HEK293T (cell line): Measurements from ENCODE around the gene SRCIN1.
"Not testable (repeated sequence)": the region's sequence is repeated elsewhere in the genome, so short reads cannot be mapped to it uniquely, and the experiment has no call there.

Source experiments
- BHLHE40 ChIP-seq: fragments of 450-650 bp; IDR thresholded peaks from 2 replicates; pipeline ENCODE4 v1.6.1; 2016; ENCODE audit warnings: mild to moderate bottlenecking, moderate library complexity, borderline replicate concordance
- FOXK2 ChIP-seq: fragments of 450-650 bp; IDR thresholded peaks from 2 replicates; pipeline ENCODE4 v1.6.1; 2016; ENCODE audit warnings: mild to moderate bottlenecking
- FOXM1 ChIP-seq: fragments of 450-650 bp; IDR thresholded peaks from 2 replicates; pipeline ENCODE4 v1.6.1; 2017; ENCODE audit warnings: mild to moderate bottlenecking, borderline replicate concordance
- HDGF ChIP-seq: fragments of 450-650 bp; IDR thresholded peaks from 2 replicates; pipeline ENCODE4 v1.6.1; 2017; ENCODE audit warnings: antibody characterized with exemption, borderline replicate concordance
- NFRKB ChIP-seq: fragments of 450-650 bp; IDR thresholded peaks from 2 replicates; pipeline ENCODE4 v1.6.1; 2016; ENCODE audit warnings: mild to moderate bottlenecking, moderate library complexity
- ZNF384 ChIP-seq: fragments of 450-650 bp; IDR thresholded peaks from 2 replicates; pipeline ENCODE4 v1.6.1; 2016

DNA sequence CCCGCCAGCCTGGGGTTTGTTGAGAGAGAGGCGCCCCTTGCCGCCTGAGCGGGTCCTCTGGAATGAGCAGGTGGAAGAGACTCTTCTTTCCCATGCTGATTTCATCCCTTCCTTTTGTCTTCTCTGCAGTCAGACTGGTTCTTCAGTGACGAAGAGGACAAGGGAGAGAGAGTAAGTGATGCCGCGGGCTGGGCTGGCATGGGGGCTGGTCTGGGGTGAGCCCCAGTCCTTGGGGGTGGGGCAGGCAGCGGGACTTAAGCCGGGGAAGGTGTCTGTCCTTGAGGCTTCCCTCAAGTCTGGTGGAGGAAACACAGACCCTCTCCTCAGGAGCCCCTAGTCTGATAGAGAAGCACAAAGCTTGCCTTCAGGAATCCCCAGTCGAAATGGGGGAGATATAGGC is 108.1 kb downstream of the SRCIN1 start:
- not testable (repeated sequence) for TF ChIP-seq ZNF384, FOXK2, FOXM1, NFRKB, BHLHE40, HDGF
